Hematopoietic multipotent progenitor cell treated with erythropoietin and hydrocortisone succinate and interleukin-3 and kit ligand, for 8 days (in vitro differentiated cells): Measurements from ENCODE around the gene CSTF3.
"Not testable (repeated sequence)": the region's sequence is repeated elsewhere in the genome, so short reads cannot be mapped to it uniquely, and the experiment has no call there.

Experiments used
- DNase-seq: peaks from one replicate; pipeline ENCODE4 v3.0.0-alpha.2; 2015

CSTF3 gene

DNA sequence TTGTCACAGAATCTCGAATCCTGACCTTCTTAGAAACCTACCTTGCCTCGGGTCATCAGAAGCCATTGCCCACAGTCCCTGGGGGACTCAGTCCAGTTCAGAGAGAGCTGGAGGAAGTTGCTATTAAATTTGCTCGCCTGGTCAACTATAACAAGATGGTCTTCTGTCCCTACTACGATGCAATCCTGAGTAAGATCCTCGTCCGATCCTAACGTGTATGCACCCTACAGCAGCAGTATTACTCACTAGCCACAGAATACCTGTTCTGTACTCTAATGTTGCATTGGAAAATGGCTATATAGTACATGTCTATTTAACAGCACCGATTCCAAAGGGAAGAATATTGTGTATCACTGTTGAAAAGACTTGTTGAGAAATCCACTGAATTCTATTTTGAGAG is 88.8 kb downstream of the CSTF3 start:
- DNase-seq, result no peak

DNA sequence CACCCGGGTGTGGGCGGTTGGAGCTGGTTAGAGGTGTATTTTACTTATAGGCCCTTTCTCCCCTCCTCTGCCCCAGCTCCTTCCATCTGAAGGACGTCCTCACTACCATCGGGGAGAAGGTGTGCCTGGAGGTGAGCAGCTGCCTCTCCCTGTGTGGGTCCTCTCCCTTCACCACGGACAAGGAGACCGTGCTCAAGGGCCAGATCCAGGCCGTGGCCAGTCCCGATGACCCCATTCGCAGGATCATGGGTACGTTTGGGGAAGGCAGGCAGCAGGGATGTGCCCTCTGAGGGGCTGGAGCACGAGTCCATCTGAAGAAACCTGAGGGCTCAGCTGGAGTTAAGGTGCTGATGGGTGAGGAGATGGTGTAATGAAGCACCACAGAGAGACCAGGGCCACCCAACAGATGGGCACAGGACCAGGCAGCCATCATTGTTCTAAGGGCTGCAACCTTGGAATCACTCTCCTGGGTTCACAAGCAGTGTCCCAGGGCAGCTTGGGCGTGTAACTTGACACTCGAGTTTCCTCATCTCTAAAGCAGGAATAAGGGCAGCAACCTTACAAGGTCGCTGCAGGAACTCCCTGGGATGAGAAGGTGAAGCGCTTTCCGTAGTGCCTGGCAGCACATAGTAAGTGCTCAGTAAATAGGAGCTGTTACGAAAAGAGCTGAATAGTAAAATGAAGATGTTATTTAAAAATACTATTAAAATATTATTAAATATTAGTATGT is 92.5 kb downstream of the CSTF3 start:
- no peak for DNase-seq

DNA sequence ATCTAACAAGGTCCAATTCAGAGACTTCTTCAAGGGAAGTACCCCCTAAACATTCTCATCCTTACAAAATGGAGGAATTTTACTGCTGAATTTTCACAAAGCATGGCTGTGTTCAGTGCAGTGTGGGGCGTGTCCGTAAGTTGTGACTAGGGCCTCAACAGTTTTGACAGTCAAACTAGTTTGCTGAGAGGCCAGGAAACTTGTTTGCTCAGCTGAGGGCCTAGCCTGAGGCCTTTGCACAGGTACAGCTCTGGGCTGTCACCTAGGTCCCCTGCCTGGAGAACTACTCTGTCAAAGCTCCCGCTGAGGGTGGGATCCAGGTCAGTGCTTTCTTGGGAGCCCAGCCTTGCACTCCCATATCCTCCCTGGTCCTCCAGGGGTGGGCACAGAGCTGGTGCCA is 94.0 kb downstream of the CSTF3 start:
- no peak for DNase-seq

DNA sequence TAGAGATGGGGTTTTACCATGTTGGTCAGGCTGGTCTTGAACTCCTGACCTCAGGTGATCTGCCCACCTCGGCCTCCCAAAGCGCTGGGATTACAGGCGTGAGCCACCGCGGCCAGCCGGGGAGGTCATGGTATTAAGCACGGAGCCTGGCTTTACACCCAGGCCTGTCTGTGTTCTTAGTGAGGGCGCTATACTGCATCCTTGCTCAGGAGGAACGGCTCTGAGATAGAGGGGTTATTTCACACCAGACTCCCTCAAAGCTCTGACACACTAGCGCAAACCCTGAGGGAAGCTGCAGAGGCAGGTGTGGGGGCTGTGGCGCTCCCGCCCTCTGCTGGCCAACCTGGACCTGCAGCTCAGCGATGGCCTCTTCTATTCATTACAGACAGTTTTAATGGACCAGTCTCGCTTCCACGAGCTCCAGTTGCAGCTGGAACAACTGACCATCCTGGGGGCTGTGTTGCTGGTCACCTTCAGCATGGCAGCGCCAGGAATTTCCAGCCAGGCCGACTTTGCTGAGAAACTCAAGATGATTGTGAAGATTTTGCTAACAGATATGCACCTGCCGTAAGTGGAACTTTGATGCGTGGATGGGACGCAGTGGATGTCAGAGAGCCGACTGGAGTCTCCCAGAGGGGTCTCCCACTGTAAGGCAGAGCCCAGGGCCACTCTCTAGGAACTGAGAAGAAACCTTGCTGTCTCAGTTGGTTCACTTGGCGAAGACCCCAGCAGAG is 95.7 kb downstream of the CSTF3 start:
- DNase-seq, result peak; percentile 67

DNA sequence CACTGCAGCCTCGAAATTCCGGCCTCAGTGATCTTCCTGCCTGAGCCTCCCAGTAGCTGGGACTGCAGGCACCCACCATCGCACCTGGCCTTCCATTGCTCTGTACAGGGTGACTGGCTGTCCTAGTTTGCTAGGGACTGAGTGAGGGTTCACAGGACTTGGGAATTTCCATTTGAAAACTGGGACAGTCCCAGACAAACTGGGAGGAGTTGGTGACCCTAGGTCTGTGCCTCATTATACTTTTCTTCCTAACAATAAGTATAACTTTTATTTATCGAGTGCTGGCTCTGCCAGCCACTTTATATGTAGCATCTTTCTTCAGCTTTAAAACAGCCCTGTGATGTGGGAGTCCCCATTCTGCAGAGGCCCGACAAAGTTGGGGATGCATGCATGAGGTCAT is 96.4 kb downstream of the CSTF3 start:
- DNase-seq, result no peak

DNA sequence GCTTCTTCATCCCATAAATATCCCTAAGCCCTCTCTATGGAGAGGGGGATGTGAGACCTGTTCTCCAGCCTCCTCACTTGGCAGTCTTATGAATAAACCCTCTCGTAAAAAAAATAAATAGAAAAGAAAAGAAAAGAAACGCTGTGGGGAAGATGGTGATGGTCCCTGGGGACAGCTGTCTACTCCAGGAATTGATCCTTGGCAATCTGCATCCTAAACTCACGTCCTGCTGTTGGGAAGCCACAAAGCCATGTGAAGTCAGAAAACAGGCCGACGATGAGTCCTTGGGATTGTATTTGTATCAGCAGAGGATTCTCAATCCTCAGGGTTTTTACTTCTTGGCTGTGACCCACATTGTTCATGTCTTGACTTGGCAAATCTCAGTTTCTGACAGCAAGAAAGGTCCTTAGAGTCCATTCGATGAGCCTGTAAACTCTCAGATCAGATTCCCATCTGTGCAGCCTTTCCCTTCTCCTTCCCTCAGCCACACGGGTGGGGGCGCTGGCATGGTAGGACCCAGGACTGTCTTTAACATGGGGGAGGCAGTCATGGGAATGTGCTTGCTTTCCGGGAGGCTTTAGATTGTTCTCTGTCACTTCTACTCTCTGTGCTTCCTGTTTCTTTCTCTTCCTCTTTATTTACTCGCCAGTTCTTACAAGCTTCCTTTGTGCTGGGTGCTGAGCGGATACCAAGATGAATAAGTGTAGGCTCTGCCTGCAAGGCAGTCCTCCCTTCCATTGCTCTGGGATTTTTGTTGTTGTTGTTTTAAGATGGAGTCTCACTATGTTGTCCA is 97.1 kb downstream of the CSTF3 start:
- DNase-seq, result no peak

DNA sequence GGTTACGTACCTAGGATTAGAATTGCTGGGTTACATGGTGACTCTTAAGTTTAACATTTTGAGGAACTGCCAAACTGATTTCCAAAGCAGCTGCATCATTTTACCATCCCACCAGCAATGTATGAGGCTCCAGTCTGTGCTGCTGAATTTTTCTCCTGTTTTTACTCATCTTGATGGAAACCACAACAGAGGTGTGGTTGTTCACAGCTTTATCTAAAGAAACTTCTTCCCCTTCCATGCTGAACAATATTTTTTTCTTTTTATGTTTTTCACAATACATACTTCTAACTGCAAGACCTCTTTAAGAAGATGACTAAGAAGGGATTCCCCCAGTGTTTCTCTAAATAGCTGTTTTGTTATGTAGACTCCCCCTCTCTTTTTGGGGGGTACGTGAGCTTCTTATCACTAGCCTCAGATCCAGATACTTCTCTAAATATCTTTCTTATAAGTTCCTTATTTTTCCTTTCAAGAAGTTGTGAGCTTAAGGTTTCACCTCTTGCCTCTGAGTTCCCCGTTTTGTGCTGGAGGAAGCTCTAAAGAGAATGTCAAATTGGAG is 97.9 kb downstream of the CSTF3 start:
- peak; percentile 7 for DNase-seq

DNA sequence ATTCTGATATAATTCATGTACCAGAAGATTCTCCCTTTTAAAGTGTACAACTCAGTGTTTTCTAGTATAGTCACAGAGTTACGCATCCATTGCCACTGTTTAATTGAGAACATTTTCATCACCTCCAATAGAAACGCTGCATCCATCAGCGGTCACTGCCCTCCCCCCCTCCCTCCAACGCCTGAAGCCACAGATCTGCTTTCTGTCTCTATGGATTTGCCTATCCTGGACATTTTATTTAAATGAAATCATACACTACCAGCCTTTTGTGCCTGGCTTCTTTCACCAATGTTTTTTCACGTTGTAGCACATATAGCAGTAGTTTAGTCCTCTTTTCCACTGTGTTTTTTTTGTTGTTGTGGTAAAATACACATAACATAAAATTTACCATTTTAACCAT is 99.1 kb downstream of the CSTF3 start:
- DNase-seq, result no peak

DNA sequence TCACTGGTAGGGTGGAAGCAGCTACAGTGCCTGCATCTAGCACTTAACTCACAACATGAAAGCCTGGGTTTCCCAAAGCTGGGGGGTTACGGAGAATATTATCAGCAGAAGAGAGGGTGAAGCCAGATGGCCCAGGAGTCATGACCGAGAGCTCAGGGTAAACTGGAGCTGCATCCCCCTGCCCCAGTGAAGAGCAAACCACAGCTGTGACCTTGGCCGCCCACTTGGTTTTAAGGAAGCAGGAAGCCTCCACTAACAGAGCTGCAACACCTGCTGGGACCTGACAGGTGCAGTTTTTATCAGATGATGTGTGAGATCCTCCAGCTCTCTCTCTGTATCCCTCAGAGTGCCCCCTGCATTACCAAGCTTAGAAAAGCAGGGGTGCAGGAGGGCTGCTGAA is 101.0 kb downstream of the CSTF3 start:
- no peak for DNase-seq

DNA sequence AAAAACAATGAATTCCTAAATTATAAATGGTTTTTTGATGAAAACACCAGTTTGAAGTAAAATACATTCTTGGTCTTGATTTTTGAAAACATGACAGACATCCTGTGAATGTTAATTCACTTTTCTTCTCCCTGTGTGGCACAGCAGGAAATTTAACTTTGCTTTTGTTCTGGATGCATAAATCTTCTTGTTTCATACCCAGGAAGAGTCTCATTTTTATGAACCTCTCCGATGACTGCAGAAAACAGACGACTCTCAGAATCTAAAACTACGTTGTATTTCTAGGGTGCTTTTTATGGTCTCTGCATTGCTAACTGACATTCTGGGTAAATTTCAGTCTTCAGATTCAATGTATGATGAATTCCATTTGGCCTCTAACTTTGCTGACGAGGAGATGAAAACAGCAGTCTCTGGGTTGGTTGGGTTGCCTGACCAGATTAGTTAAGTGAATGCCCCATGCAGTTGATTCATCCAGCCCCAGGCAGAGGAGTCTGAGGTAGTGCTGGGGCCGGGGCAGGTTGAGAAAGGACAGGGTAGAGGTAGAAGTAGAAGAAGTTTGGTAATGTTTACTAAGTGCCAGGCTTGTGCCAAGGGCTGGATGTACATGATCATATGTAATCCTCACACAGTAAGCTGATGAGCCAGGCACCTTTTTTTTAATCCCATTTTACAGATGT is 101.8 kb downstream of the CSTF3 start:
- DNase-seq, result no peak

DNA sequence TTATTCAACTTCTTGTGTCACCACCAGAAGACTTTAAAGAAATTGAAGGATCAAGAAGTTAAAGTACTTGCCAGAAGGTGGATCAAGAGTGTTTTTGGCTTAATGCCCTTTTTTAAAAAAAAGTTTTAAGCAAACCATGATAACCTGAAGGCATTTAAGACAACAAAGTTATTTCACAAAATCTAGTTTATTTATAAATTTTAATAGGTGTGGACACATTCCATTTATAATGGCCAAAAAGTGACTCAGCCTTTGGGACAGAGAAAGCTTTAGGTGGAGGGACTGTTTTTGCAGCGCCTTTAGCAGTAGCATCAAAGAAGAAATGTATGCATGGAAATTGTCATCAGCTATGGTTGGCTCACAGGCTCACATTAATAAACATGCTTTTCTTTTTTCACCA is 104.0 kb downstream of the CSTF3 start:
- DNase-seq, result no peak

DNA sequence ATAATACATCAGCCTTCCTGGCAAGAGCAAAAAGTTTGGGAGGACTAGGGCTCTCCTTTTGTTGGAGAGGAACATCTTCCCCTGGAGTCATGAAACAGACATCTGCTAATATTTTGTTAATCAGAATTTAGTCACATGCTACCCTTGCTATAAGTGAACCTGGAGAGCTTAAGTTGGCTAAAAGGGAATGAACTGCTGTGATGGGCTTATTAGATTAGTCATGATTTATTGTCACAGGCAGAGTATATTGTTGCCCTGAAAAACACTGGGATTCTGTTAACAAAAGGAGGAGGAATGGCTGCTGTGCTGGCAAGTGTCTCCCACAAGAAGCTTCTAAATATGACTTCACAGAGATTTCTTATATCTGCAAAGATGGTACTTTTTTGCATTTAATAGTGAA is 105.9 kb downstream of the CSTF3 start:
- DNase-seq, result no peak

DNA sequence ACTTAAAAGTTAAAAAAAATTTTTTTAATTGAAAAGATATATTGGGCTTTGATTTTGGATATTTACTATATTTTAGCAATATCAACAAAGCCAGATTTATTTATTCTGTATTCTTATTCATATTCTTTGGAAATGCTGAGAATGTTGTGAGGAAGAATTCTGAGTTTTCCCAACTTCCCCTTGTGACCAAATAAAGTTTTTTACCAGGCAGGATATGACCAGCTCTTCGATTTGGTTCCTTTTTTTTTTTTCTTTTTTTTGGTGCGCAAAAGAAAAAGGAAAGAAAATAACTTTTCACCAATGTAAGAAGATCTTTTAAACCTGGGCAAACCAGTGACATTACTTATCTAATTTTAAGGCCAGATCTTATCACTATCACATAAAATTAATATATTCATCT is 109.0 kb downstream of the CSTF3 start:
- DNase-seq, result no peak

DNA sequence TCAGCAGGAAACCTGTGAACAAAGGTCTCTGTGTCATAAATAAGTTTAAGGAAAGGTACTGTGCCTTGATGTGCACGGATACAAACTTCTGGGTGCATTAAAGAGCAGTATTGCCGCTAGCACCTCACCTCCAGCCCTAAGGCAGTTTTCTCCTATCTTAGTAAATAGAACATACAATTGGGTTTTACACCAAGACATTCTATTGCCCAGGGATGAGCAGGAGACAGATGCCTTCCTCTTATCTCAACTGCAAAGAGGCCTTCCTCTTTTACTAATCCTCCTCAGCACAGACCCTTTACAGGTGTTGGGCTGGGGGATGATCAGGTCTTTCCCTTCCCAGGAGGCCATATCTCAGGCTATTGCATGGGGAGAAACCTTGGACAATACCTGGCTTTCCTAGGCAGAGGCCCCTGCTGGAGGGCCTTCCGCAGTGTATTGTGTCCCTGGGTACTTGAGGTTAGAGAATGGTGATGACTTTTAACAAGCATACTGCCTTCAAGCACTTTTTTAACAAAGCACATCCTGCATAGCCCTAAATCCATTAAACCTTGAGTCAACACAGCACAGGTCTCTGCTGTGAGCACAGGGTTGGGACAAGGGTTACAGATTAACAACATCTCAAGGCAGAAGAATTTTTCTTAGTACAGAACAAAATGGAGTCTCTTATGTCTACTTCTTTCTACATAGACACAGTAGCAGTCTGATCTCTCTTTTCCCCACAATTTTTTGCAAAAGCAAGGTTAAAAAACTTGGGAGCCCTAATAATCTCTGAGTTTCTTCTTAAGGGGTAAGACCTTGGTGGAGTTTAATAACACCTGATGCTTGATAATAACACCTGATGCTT is 111.5 kb downstream of the CSTF3 start:
- not testable (repeated sequence) for DNase-seq

DNA sequence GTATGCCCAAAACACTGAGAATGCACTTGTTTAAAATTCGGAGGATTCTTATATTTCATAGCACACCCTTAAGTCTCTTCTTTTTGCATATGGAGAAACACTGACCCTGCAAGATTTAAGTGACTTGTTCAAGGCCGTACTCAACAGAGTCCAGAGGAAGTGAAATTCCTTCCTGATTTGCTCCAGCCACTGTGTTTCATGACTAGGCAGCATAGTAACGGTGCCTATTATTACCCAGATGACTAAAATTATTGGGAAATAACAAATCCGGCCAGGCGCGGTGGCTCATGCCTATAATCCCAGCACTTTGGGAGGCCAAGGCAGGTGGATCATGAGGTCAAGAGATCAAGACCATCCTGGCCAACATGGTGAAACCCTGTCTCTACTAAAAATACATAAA is 112.6 kb downstream of the CSTF3 start:
- DNase-seq, result not testable (repeated sequence)

DNA sequence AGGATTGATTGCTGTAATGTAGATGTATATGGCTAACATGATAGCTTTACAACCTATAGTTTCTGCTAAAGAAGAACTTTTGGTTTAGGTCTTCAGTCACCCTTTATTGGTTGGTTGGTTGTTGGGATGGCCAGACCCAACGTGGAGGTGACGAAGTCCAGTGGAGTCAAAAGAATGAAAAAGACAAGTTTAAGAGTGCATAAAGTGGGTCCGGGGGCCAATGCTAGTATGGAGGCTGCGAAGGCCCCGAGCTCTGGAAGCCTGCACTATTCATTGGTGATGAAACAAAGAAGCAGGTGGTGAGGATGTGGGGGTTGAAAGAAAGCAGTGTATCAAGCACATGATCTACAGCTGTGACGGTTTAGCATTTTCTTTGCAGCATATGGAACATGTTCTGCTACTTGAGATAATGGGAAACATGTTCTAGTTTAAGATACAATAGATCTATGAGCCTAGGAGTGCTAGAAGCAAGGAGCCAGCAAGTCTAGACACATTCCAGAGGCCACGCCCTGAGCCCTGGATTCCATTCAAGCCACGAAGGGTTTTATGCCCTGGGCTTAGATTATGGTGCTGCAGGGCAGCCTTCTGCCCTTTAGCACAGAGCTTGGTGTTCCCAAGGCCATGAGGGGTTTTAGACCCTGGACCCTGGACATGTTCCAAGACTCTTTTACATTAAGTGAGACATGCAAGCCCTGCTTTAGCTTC is 115.6 kb downstream of the CSTF3 start:
- DNase-seq, result peak; percentile 70

DNA sequence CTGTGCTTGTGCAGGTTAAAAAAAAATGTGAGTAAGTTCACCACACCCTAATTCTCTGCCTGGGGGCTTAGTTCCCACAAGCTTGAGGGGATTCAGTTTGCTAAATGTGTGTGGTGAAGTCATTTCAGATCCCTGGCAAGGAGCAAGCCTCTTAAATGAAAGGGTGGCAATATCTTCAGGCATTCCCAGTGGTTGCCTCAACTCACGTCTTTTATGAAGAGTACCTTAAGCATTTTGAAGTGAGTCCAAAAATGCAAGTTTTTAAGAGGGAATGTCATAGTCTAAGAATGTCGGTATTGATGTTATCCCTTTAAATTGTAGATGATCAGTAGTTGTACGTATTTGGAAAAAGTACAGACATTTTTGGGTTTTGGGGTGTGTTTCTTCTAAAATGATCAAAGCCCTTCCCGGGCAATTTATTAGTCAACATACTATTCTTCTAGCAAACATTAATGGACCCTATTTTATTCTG is 117.0 kb downstream of the CSTF3 start:
- DNase-seq, result no peak

DNA sequence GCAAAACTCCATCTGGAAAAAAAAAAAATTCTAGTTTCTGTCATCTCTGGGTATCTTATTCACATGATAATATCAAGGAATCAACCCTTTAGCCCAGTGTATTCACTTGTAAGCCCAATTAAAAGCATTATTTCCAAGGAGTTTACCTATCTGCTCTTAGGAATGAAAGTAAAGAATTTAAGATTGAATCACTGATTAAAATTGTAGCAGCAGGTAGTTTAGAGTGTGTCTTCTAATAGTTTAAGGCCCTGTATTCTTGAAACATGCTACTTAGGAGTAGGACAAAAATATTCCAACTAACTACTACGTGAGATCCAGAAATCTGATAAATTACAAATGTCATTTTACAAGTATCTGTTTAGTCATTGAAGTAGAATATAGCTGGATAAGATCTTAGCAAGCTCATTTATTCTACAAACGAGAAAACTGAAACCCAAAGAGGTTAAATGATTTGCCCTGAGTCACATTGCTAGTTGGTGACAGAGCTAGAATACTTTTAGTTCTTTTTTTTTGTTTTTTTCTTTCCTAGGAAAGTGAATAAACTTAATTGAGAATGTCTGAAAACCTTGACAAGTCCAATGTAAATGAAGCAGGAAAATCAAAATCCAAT is 118.0 kb downstream of the CSTF3 start:
- no peak for DNase-seq

DNA sequence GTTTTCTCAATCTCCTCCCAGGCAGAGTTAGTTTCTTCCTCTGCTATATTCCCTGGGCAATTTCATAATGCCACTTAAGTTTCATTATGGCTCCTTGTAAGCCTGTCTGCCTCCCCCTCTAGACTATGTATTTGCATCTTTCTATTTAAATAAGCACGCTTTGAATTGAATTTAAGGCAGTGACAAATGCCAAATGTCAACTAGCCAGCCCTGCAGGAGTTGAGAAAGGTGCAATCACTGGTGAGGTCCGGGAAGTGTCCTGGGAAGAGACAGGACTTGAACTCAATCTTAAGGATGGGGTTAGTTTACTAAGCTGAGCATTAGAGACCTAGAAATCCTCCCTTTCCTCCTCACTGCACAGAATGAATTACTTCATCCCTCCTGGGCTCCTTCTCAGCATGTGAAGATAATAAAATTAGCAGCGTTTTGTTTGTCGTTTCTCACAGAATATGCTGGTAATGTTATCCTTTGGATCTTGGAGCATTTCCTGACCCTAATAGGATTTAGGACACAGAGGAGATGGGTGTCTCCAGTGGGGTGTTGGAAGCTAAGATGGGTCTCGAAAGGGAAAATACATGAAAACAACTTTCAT is 120.3 kb downstream of the CSTF3 start:
- DNase-seq, result no peak
